HL-60 (cell line): ENCODE results near the gene THOC6.

Experiments used
- DNase-seq, 2 experiments: peaks; one replicate each; pipeline ENCODE4 v3.0.0-alpha.2; 2010 to 2020; ENCODE audit warnings: low read depth in 1 of 2, low spot score in 1 of 2
- H3K27ac ChIP-seq: fragments of 250-450 bp; sonication (Bioruptor Pico); replicated peaks from 2 replicates; pipeline ENCODE4 v1.5.1; 2020; ENCODE audit warnings: mild to moderate bottlenecking, moderate library complexity
- H3K27me3 ChIP-seq: fragments of 250-450 bp; sonication (Bioruptor Pico); 2 replicates; pipeline ENCODE4 v1.5.1; 2021; ENCODE audit warnings: mild to moderate bottlenecking, moderate library complexity; ENCODE audit not compliant: insufficient read depth, poor library complexity, severe bottlenecking
- H3K4me3 ChIP-seq: replicated peaks from 2 replicates; pipeline ENCODE4 v1.5.1; 2011; ENCODE audit warnings: mild to moderate bottlenecking, control low read depth, low read length; ENCODE audit not compliant: insufficient read depth
- GABPA ChIP-seq: IDR thresholded peaks from 2 replicates; pipeline ENCODE4 v1.6.1; 2012; ENCODE audit warnings: low read depth
- POLR2AphosphoS5 ChIP-seq: IDR thresholded peaks from 2 replicates; pipeline ENCODE4 v1.6.1; 2012; ENCODE audit warnings: low read depth
- SPI1 ChIP-seq: IDR thresholded peaks from 2 replicates; pipeline ENCODE4 v1.6.1; 2012; ENCODE audit warnings: low read depth, mild to moderate bottlenecking, borderline replicate concordance
- TF ChIP-seq, protein P1 (sequence below): IDR thresholded peaks from 2 replicates; pipeline ENCODE4 v1.6.1; 2012; ENCODE audit warnings: low read depth; ENCODE audit not compliant: insufficient replicate concordance
- TF ChIP-seq, protein P2 (sequence below): IDR thresholded peaks from one replicate; pipeline ENCODE4 v1.5.1; 2011; ENCODE audit warnings: low read length, control low read depth, inconsistent platforms; ENCODE audit not compliant: insufficient read depth

The THOC6 gene

DNA sequence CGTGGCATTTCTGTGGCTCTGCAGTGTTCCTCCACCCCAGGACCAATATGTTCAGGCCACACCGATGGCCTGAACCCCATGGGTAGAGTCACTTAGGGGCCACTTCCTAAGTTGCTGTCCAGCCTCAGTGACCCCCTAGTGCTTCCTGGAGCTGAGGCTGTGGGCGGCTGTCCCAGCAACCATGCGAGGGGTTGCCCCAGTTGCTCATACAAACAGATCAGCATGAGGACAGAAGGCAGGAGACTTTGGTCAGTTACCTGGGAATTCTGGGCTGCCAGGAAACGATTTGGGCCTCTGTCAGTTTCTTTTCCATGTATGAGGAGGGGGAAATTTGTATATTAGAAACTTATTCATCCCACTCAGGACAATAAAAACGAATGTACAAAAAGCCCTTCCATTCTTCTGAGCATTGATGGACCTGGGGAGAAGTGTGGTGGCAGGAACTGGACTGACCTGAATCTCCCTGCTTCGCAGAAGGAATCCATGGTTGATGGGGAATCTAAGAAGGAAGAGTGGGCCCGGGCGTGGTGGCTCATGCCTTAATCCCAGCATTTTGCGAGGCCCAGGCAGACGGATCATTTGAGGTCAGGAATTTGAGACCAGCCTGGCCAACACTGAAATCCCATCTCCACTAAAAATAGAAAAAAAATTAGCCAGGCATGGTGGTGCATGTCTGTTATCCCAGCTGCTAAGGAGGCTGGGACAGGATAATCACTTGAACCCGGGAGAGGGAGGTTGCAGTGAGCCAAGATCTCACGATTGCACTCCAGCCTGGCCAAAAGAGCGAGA, 36.7 kb downstream of the THOC6 start:
- H3K4me3 ChIP-seq: no peak overlapping the region
- no peaks in the 10 kb centered on the region for H3K27me3 ChIP-seq
- TF ChIP-seq, protein P1, sequence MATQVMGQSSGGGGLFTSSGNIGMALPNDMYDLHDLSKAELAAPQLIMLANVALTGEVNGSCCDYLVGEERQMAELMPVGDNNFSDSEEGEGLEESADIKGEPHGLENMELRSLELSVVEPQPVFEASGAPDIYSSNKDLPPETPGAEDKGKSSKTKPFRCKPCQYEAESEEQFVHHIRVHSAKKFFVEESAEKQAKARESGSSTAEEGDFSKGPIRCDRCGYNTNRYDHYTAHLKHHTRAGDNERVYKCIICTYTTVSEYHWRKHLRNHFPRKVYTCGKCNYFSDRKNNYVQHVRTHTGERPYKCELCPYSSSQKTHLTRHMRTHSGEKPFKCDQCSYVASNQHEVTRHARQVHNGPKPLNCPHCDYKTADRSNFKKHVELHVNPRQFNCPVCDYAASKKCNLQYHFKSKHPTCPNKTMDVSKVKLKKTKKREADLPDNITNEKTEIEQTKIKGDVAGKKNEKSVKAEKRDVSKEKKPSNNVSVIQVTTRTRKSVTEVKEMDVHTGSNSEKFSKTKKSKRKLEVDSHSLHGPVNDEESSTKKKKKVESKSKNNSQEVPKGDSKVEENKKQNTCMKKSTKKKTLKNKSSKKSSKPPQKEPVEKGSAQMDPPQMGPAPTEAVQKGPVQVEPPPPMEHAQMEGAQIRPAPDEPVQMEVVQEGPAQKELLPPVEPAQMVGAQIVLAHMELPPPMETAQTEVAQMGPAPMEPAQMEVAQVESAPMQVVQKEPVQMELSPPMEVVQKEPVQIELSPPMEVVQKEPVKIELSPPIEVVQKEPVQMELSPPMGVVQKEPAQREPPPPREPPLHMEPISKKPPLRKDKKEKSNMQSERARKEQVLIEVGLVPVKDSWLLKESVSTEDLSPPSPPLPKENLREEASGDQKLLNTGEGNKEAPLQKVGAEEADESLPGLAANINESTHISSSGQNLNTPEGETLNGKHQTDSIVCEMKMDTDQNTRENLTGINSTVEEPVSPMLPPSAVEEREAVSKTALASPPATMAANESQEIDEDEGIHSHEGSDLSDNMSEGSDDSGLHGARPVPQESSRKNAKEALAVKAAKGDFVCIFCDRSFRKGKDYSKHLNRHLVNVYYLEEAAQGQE: no peak
- no peak for TF ChIP-seq POLR2AphosphoS5
- TF ChIP-seq SPI1: no peak
- no peak for TF ChIP-seq GABPA
- TF ChIP-seq, protein P2, sequence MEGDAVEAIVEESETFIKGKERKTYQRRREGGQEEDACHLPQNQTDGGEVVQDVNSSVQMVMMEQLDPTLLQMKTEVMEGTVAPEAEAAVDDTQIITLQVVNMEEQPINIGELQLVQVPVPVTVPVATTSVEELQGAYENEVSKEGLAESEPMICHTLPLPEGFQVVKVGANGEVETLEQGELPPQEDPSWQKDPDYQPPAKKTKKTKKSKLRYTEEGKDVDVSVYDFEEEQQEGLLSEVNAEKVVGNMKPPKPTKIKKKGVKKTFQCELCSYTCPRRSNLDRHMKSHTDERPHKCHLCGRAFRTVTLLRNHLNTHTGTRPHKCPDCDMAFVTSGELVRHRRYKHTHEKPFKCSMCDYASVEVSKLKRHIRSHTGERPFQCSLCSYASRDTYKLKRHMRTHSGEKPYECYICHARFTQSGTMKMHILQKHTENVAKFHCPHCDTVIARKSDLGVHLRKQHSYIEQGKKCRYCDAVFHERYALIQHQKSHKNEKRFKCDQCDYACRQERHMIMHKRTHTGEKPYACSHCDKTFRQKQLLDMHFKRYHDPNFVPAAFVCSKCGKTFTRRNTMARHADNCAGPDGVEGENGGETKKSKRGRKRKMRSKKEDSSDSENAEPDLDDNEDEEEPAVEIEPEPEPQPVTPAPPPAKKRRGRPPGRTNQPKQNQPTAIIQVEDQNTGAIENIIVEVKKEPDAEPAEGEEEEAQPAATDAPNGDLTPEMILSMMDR: no peak
- no peak for DNase-seq
- no peak overlapping the region for H3K27ac ChIP-seq

DNA sequence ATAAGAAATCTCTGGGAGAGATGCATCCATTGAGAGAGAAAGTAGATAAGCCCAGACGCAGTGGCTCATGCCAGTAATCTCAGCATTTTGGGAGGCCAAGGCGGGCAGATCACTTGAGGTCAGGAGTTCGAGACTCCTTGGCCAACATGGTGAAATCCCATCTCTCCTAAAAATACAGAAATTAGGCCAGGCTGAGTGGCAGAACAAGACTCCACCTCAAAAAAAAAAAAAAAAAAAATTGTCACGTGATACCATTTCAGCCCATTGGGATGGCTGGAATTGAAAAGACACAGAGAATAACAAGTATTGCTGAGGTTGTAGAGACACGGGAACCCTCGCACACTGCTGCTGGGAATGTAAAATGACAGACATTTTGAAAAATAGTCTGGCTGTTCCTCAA, 38.7 kb downstream of the THOC6 start:
- TF ChIP-seq SPI1: no peak
- TF ChIP-seq, protein P1: no peak
- no peak for TF ChIP-seq POLR2AphosphoS5
- Histone ChIP-seq H3K27ac (peak overlapping the region; percentile 43; the same call in 1 of the 2 replicates), H3K27me3 (no peaks in the 10 kb centered on the region), H3K4me3 (no peak overlapping the region)
- DNase-seq: no peak

DNA sequence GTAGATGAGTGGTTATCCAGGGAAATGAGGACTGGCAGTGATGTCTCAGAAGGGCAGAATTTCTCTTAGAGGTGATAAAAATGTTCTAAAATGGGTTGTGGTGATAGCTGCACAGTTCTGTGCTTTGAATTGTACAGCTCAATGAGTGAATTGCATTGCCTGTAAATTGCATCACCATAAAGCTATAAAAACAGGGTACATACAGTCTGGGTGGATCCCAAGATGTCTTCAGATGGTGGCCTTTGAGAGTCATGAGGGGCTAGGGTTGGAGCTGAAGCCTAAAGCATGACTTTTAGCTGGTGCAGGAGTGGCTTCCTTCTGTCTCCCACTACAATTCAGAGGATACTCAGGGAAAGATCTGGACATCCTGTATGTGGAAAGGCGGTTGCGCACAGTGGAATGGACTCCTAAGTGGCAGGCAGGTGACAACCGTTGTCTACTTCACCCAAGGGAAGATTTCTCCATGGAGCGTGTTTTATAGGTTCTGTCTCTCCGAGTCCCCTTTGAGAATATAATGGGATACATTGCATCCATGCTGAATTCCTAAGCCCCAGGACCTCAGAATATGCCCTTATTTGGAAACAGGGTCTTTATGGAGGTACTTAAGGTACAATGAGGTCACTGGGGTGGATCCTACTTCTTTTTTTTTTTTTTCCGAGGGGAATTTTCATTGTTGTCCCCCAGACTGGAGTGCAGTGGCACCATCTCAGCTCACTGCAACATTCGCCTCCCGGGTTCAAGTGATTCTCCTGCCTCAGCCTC, 40.0 kb downstream of the THOC6 start:
- Histone ChIP-seq H3K27me3 (no peaks in the 10 kb centered on the region), H3K4me3 (no peak overlapping the region), H3K27ac (no peak overlapping the region)
- no peak for DNase-seq
- TF ChIP-seq SPI1 (no peak), GABPA (no peak), POLR2AphosphoS5 (no peak)
- TF ChIP-seq, protein P2: no peak
- TF ChIP-seq, protein P1: no peak
